ENCODE results near the gene ACADVL. TPM values are rescaled to one million over a fixed set of nuclear protein-coding genes. Genes with fewer than 3 reads are reported as not detected.
A peak's percentile ranks its signal among the peaks of the same experiment; 100 is the strongest.

The ACADVL gene
- total RNA-seq, 4 donors from 2014 or later: 453 to 742 (median 464) TPM

GRCh38 chr17:7175330-7175733, 44.4 kb upstream of the ACADVL start:
- TF ChIP-seq, protein P1, sequence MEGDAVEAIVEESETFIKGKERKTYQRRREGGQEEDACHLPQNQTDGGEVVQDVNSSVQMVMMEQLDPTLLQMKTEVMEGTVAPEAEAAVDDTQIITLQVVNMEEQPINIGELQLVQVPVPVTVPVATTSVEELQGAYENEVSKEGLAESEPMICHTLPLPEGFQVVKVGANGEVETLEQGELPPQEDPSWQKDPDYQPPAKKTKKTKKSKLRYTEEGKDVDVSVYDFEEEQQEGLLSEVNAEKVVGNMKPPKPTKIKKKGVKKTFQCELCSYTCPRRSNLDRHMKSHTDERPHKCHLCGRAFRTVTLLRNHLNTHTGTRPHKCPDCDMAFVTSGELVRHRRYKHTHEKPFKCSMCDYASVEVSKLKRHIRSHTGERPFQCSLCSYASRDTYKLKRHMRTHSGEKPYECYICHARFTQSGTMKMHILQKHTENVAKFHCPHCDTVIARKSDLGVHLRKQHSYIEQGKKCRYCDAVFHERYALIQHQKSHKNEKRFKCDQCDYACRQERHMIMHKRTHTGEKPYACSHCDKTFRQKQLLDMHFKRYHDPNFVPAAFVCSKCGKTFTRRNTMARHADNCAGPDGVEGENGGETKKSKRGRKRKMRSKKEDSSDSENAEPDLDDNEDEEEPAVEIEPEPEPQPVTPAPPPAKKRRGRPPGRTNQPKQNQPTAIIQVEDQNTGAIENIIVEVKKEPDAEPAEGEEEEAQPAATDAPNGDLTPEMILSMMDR (IDR thresholded peaks at IDR 0.05): no peak
- Histone ChIP-seq H3K9me3 (peaks cover 0 to 3% (median 0%) of the 10 kb centered on the region in 3 donors), H3K4me1 (peaks cover 14 to 31% (median 18%) of the 10 kb centered on the region in 3 donors), H3K4me3 (no peak overlapping the region), H3K36me3 (no peaks in the 10 kb centered on the region), H3K27me3 (peaks cover 0 to 50% (median 8%) of the 10 kb centered on the region in 4 donors), H3K27ac (no peak overlapping the region)
- intact Hi-C loops (cut with DNase I): no loop called here
- no peak for DNase-seq
- 80 to 90% methylated on average over 5 of the region's 5 CpGs for WGBS, 2 donors

- Histone ChIP-seq H3K4me1 (peaks cover 14 to 31% (median 18%) of the 10 kb centered on the region in 3 donors), H3K27me3 (peaks cover 0 to 50% (median 8%) of the 10 kb centered on the region in 4 donors), H3K27ac (no peak overlapping the region), H3K36me3 (no peaks in the 10 kb centered on the region), H3K4me3 (no peak overlapping the region), H3K9me3 (no peaks in the 10 kb centered on the region)
- 89 to 91% methylated on average over 1 of the region's 1 CpG for WGBS, 2 donors
- TF ChIP-seq, protein P1 (IDR thresholded peaks at IDR 0.05): no peak
- TF ChIP-seq POLR2A (IDR thresholded peaks at IDR 0.05): no peak
- DNase-seq: no peak
- intact Hi-C loops (cut with DNase I): no loop called here
Observed at GRCh38 chr17:7176107-7176840, 43.5 kb upstream of the ACADVL start.

DNA sequence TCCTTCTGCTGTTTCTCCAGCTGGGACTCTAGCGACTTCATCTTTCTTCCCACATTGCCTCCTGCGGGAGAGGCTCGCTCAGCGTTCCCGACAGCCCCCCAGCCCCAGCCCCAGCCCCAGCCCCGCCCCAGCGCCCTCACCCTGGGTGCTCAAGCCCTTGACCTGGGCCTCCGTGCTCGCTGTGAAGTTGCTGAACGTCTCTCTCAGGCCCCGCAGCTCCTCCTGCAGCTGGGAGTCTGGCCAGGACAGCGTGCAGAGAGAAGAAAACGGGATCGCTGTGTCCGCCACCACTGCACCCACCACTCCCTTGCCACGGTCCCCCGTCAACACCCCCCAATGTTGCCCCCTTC, 42.9 kb upstream of the ACADVL start:
- WGBS, 2 donors: 8 to 13% methylated on average over 7 to 8 of the region's 17 CpGs
- intact Hi-C loops (cut with DNase I): no loop called here
- Histone ChIP-seq H3K27ac (no peak overlapping the region), H3K4me3 (peak overlapping the region in 1 of 4 donors; percentile 57), H3K27me3 (peaks cover 0 to 50% (median 8%) of the 10 kb centered on the region in 4 donors), H3K9me3 (no peaks in the 10 kb centered on the region), H3K36me3 (no peaks in the 10 kb centered on the region), H3K4me1 (peaks cover 14 to 31% (median 18%) of the 10 kb centered on the region in 3 donors)
- no peak for TF ChIP-seq POLR2A (IDR thresholded peaks at IDR 0.05)
- TF ChIP-seq, protein P1 (IDR thresholded peaks at IDR 0.05): no peak
- DNase-seq: no peak

DNA sequence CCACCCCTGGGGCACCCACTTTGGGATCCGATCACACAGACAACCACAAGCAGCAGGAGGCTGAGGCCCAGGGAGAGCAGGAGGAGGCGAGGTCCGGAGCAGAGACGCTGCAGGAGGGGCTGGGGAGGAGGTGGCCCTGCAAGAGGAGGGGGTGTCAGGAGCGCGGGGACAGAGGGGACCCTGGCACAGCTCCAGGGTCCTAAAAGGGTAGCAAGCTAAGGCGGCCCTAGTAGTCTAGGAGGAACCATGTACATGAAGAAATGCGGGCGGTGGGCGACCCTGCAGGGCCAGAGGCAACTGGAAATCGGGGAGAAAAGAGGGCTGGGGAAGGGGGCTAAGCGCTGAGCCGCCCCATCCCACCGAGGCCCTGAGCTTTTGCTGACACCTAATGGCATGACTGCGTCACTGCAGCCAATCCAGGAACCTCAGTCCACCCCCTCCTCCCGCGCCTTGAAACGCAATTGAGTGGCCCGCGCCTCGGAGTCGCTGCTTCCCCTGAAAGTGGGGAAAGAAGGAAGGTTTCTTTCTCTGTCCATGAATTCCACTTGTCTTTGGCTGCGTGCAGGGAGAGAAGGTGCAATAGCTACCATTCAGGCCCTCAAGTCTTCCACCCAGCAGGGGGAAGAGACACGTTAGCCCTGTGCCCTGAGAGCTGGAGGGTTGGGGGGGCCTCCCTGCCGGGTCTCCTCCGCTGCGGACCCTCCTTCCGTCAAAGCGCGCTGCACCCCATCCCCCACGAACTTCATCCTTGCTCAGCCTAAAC, 42.4 kb upstream of the ACADVL start:
- H3K4me1 ChIP-seq: peaks cover 14 to 31% (median 18%) of the 10 kb centered on the region in 3 donors
- TF ChIP-seq POLR2A (IDR thresholded peaks at IDR 0.05): no peak
- TF ChIP-seq, protein P1 (IDR thresholded peaks at IDR 0.05): peak; percentile 71 to 87 (median 80)
- no peak for DNase-seq
- intact Hi-C loops (cut with DNase I): no loop called here
- 0 to 2% methylated on average over 15 to 23 of the region's 31 CpGs for WGBS, 2 donors
- peaks cover 0 to 50% (median 8%) of the 10 kb centered on the region in 4 donors for H3K27me3 ChIP-seq
- no peak overlapping the region for H3K27ac ChIP-seq
- H3K36me3 ChIP-seq: no peaks in the 10 kb centered on the region
- H3K4me3 ChIP-seq: peak overlapping the region in 3 of 4 donors; percentile 34 to 57 (median 37)
- no peaks in the 10 kb centered on the region for H3K9me3 ChIP-seq

GRCh38 chr17:7177954-7178477, 41.7 kb upstream of the ACADVL start:
- TF ChIP-seq POLR2A (IDR thresholded peaks at IDR 0.05): no peak
- TF ChIP-seq, protein P1 (IDR thresholded peaks at IDR 0.05): no peak
- intact Hi-C loops (cut with DNase I): no loop called here
- Histone ChIP-seq H3K27ac (no peak overlapping the region), H3K9me3 (no peaks in the 10 kb centered on the region), H3K4me3 (peak overlapping the region in 3 of 4 donors; percentile 34 to 57 (median 37)), H3K36me3 (no peaks in the 10 kb centered on the region), H3K27me3 (peaks cover 0 to 50% (median 8%) of the 10 kb centered on the region in 4 donors), H3K4me1 (peaks cover 14 to 31% (median 18%) of the 10 kb centered on the region in 3 donors)
- 0 to 5% methylated on average over 8 to 10 of the region's 18 CpGs for WGBS, 2 donors
- no peak for DNase-seq

Measured in esophagus squamous epithelium (tissue), 5 donors.